OCI-LY7 (cell line): ENCODE data around the gene HCRTR1.

Experiments used
- CTCF ChIP-seq: fragments of 200-600 bp; sonication (generic); conservative IDR thresholded peaks from 2 replicates; pipeline ENCODE4 v1.5.1; 2014; ENCODE audit warnings: mild to moderate bottlenecking, antibody characterized with exemption, low read length, moderate library complexity, mixed read lengths
- EZH2phosphoT487 ChIP-seq: fragments of 200-600 bp; sonication (generic); IDR thresholded peaks from 2 replicates; pipeline ENCODE4 v1.6.1; 2018; ENCODE audit warnings: low read depth, borderline replicate concordance, mild to moderate bottlenecking, mixed run types, antibody characterized with exemption, low read length, moderate library complexity, mixed read lengths

- TF ChIP-seq CTCF (no peak), EZH2phosphoT487 (no peak)
These were observed 4.6 kb downstream of the HCRTR1 start for GRCh38 chr1:31621847-31622730.
